HepG2 (cell line): ENCODE data around the gene RTP2. TPM values are rescaled to one million over a fixed set of nuclear protein-coding genes. Genes with fewer than 3 reads are reported as not detected.

Experiments used
- EHMT2 ChIP-seq: fragments of 200-600 bp; sonication (generic); IDR thresholded peaks from 2 replicates; pipeline ENCODE4 v1.7.0; 2017; ENCODE audit warnings: antibody characterized with exemption, low read depth, low read length, borderline replicate concordance
- ELF3 ChIP-seq: IDR thresholded peaks from 2 replicates; pipeline ENCODE4 v1.6.1; 2016; ENCODE audit warnings: missing genetic modification reagents, missing compliant biosample characterization
- FOSL2 ChIP-seq: sonication (generic); formaldehyde crosslinking; IDR thresholded peaks from 2 replicates; pipeline ENCODE4 v1.4.0; 2020; ENCODE audit warnings: missing genetic modification reagents
- GABPB1 ChIP-seq: IDR thresholded peaks from 2 replicates; pipeline ENCODE4 v1.6.1; 2016; ENCODE audit warnings: mild to moderate bottlenecking, missing genetic modification reagents, moderate library complexity, missing compliant biosample characterization
- HNRNPUL1 ChIP-seq: fragments of 200-400 bp; formaldehyde crosslinking; IDR thresholded peaks from 2 replicates; pipeline ENCODE4 v1.6.1; 2017; ENCODE audit warnings: low read depth, mild to moderate bottlenecking, low read length, moderate library complexity
- MIXL1 ChIP-seq: IDR thresholded peaks from 2 replicates; pipeline ENCODE4 v1.6.1; 2016
- PHF8 ChIP-seq: sonication (generic); formaldehyde crosslinking; IDR thresholded peaks from 2 replicates; pipeline ENCODE4 v1.5.0; 2020; ENCODE audit warnings: missing genetic modification reagents
- POLR2AphosphoS2 ChIP-seq: IDR thresholded peaks from 2 replicates; pipeline ENCODE4 v1.6.1; 2011; ENCODE audit warnings: low read depth, low read length, improper control_type of control experiment
- PRDM4 ChIP-seq: sonication (generic); formaldehyde crosslinking; IDR thresholded peaks from 2 replicates; pipeline ENCODE4 v1.9.0; 2021; ENCODE audit warnings: missing genetic modification reagents, borderline replicate concordance
- U2AF1 ChIP-seq: fragments of 200-400 bp; formaldehyde crosslinking; optimal IDR thresholded peaks from 2 replicates; pipeline ENCODE3; 2017; ENCODE audit warnings: mild to moderate bottlenecking, low read depth, low read length
- ZBTB20 ChIP-seq: sonication (generic); formaldehyde crosslinking; IDR thresholded peaks from 2 replicates; pipeline ENCODE4 v1.8.1; 2023; ENCODE audit warnings: missing genetic modification reagents, low read depth, mild to moderate bottlenecking, borderline replicate concordance
- ZKSCAN5 ChIP-seq: sonication (generic); formaldehyde crosslinking; IDR thresholded peaks from 2 replicates; pipeline ENCODE4 v1.5.1; 2020; ENCODE audit warnings: mild to moderate bottlenecking, missing genetic modification reagents
- ZNF256 ChIP-seq: sonication (generic); formaldehyde crosslinking; conservative IDR thresholded peaks from 2 replicates; pipeline ENCODE4 v1.4.0; 2020; ENCODE audit warnings: missing genetic modification reagents
- ZNF318 ChIP-seq: sonication (generic); formaldehyde crosslinking; IDR thresholded peaks from 2 replicates; pipeline ENCODE4 v1.4.0; 2020; ENCODE audit warnings: mild to moderate bottlenecking, missing genetic modification reagents
- ZNF335 ChIP-seq: sonication (generic); formaldehyde crosslinking; IDR thresholded peaks from 2 replicates; pipeline ENCODE4 v1.4.0; 2020; ENCODE audit warnings: missing genetic modification reagents
- ZNF34 ChIP-seq: sonication (generic); formaldehyde crosslinking; IDR thresholded peaks from 2 replicates; pipeline ENCODE4 v1.4.0; 2020; ENCODE audit warnings: mild to moderate bottlenecking, missing genetic modification reagents, borderline replicate concordance
- ZNF558 ChIP-seq: sonication (generic); formaldehyde crosslinking; IDR thresholded peaks from 2 replicates; pipeline ENCODE4 v1.9.0; 2022; ENCODE audit warnings: mild to moderate bottlenecking, missing genetic modification reagents, borderline replicate concordance
- ZNF784 ChIP-seq: sonication (generic); formaldehyde crosslinking; IDR thresholded peaks from 2 replicates; pipeline ENCODE4 v1.5.1; 2020; ENCODE audit warnings: missing genetic modification reagents, mild to moderate bottlenecking, borderline replicate concordance
- polyA plus RNA-seq, 8 experiments: library from polyadenylated mRNA; depleted of rRNA in 3 of 8; stranded (reverse) in 7 of 8; unstranded in 1 of 8; fragments of >200 nt; fragmentation: Illumina TruSeq in 4 of 8; extraction: Trizol in 4 of 8; gene quantifications; 2 replicates each; pipeline versions ENCODE4 v1.2.1 to v1.2.3, GENCODE V29; 2011 to 2016; ENCODE audit warnings: low read depth in 4 of 8, missing spikeins in 1 of 8, mixed read lengths in 1 of 8; ENCODE audit not compliant: insufficient read depth in 1 of 8
- total RNA-seq, 5 experiments: library from RNA; depleted of rRNA; stranded (reverse); fragments of >200 nt; fragmentation: Illumina TruSeq; extraction: Trizol; gene quantifications; 2 replicates each; pipeline ENCODE4 v1.2.3, GENCODE V29; 2016; ENCODE audit warnings: low read depth in 1 of 5

Gene RTP2
- total and polyA plus RNA-seq, 2 of the 13 experiments (the other 11 are each of a cell fraction or from before 2014, with no cell fraction given): not detected

GRCh38 chr3:187669675-187670504, 32.5 kb downstream of the RTP2 start, which contains the start of gene SST (continued):
- peak; percentile 70; the same call in 1 of the 2 replicates for TF ChIP-seq ZNF318 (CRISPR knock-in tag)
- TF ChIP-seq U2AF1: no peak
- peak; percentile 88 for TF ChIP-seq ELF3 (CRISPR knock-in tag)
- peak; percentile 67; the same call in 1 of the 2 replicates for TF ChIP-seq ZKSCAN5 (CRISPR knock-in tag)
- no peak for TF ChIP-seq HNRNPUL1
- TF ChIP-seq FOSL2: peak; percentile 78
- no peak for TF ChIP-seq POLR2AphosphoS2
- peak; percentile 96; the same call in 1 of the 2 replicates for TF ChIP-seq ZNF558 (CRISPR knock-in tag)
- peak; percentile 95 for TF ChIP-seq MIXL1 (CRISPR knock-in tag)
- peak; percentile 98 for TF ChIP-seq EHMT2
- peak; percentile 94 for TF ChIP-seq ZNF335 (CRISPR knock-in tag)
- peak; percentile 42; the same call in 1 of the 2 replicates for TF ChIP-seq GABPB1 (CRISPR knock-in tag)
- peak; percentile 96 for TF ChIP-seq PRDM4 (CRISPR knock-in tag)
- no peak for TF ChIP-seq ZNF34
- peak; percentile 95; the same call in 1 of the 2 replicates for TF ChIP-seq ZBTB20 (CRISPR knock-in tag)
- peak; percentile 99 for TF ChIP-seq ZNF256 (CRISPR knock-in tag)
- peak; percentile 44 for TF ChIP-seq PHF8 (CRISPR knock-in tag)
- peak; percentile 98 for TF ChIP-seq ZNF784 (CRISPR knock-in tag)
